GM12892 (cell line): Measurements from ENCODE around the gene ACTR8.

Source experiments
- DNase-seq: peaks from one replicate; pipeline ENCODE4 v3.0.0; 2011; ENCODE audit not compliant: insufficient read length
- FAIRE-seq: peaks from 2 replicates; lab custom pipeline; 2011; peaks lifted over from hg19 to GRCh38; lab: Jason Lieb, UNC
- POLR2A ChIP-seq: IDR thresholded peaks from 2 replicates; pipeline ENCODE4 v1.6.1; 2011; ENCODE audit warnings: low read depth, low read length, control low read depth
- POLR2AphosphoS5 ChIP-seq: IDR thresholded peaks from 2 replicates; pipeline ENCODE4 v1.6.1; 2011; ENCODE audit warnings: low read depth, low read length, control low read depth
- TAF1 ChIP-seq: IDR thresholded peaks from 2 replicates; pipeline ENCODE4 v1.6.1; 2011; ENCODE audit warnings: low read depth, mild to moderate bottlenecking, control low read depth, low read length, borderline replicate concordance

The ACTR8 gene

DNA sequence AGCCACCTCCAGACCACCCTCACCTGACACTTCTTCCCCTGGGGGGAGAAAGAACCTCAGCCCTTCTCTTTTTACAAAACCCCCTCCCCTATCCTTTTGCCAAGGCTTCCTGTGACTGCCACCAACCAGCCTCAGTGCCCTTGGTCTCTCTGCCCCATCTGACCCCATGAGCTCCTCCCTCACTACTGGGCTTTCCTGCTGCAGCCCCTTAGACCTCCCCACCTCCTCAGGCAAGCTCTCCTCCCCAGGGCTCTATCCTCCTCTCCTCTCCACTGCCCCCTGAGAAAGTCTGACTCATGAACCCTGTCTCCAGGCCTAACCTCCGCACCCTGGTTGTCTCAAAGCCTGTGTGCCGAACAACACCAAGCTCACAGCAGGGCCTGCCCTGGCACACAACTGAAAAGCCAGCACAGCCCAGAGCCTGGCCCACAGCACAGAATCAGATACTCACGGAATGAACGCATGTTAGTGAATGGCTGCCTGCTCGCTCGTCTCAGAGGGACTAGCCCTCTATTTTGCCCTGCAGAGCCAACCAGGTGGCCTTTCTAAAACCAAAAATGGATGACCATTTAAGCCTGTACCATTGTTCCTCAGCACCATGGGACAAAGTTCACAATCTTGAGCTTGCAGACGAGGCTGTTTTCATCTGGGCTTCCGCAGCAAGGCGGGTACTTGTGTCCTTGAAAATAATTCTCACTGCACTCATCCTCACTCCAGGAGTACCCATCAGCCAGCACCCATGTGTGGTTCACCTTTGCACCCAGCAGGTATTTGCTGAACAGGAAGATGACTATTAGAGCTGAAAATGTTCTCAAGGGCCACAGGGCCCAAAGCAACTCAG lies 37.5 kb downstream of the ACTR8 start:
- FAIRE-seq (no peak), DNase-seq (no peak)
- TF ChIP-seq POLR2A: no peak
- TF ChIP-seq POLR2AphosphoS5: no peak
- TF ChIP-seq TAF1: no peak

DNA sequence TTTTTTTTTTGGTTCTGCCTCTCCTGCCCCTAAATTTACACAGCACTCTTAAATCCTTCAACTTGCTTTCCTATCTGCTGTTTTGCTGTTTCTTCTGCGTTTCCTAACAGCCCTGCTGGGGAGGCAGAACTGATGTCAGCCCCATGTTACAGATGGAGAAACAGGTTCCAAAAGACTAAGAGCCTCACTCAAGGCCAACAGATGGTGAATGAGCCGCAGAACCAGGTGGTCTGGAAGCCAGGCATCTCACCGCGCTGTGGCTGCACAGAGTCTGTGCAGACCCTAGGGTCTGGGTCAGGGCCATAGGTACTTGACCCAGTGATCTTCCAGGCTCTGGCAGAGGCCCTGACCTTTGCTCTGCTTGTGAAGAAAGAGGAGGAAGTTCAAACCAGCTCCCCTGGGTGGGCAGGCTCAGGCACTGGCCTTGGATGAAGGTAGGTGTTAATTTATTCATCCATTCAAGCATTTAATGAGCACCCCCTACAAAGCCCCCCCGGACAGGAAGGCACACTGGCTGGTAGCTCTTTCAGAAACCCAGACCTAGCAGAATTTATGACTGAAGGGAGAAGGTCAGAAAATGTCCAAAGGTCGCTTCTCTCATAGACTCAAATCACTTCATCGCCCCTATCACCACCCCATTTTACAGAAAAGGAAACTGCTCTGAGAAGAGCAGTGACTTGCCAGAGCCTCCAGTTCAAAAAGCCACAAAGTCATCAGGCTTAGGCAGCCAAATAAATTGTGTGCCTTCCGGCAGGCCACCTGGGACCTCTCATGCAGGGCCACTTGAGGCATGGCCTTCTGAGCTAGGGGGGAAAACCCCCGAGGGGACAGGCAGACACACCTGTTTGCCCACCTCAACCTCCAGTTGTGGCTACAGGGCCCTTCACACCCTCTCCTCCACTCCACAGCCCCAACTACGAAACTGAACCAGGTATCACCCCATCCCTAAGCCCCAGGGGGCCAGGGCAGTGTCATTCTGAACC lies 38.5 kb downstream of the ACTR8 start:
- peak; percentile 85 for FAIRE-seq
- TF ChIP-seq POLR2AphosphoS5 (no peak), TAF1 (no peak)
- DNase-seq: no peak

- peak; percentile 48 for FAIRE-seq
Observed at GRCh38 chr3:53842436-53843194, 39.3 kb downstream of the ACTR8 start.

GRCh38 chr3:53841296-53841695 lies 40.7 kb downstream of the ACTR8 start:
- no peak for FAIRE-seq
- TF ChIP-seq POLR2AphosphoS5 (no peak), TAF1 (no peak), POLR2A (no peak)
- no peak for DNase-seq

More at GRCh38 chr3:53842436-53843194, 39.3 kb downstream of the ACTR8 start:
- no peak for DNase-seq
- no peak for TF ChIP-seq POLR2A
- no peak for TF ChIP-seq POLR2AphosphoS5
- TF ChIP-seq TAF1: no peak

GRCh38 chr3:53837331-53837730 lies 44.6 kb downstream of the ACTR8 start:
- no peak for FAIRE-seq
- no peak for DNase-seq
- TF ChIP-seq POLR2A (no peak), TAF1 (no peak), POLR2AphosphoS5 (no peak)

DNA sequence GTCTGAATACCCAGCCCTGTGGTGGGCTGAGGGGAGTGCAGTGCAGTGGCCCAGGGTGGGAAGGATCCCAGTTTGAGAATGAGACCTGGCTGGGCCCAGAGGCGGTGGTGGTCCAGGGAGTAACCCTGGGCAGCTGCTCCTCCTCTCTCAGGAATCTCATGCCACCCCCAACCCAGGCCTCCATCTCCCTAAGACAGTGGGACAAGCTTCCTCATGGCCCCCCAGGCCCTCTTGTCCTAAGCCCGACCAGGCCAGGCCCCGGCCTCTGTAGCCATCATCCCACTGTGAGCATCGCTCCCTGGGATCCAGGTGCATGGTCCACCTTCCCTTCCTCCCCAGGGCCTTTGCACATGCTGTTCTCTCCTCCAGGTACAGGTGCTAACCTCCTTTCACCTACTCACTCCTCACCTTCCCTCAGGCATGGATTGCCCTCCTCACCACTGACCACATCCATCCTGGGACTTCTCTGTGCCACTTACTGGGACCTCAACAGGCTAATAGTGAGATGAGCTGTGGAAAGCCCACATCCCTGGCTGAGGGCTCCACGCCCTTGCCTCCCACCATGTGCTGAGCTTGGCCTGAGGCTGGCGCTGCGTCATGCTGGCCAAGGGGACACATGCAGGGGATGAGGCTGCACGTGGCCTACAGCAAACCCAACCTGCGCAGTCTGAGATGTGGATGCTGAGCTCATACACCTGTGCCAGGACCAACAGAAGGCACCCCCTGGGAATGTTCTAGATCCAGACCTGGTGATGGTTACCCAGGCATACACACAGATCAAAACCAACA lies 45.7 kb downstream of the ACTR8 start:
- DNase-seq (no peak), FAIRE-seq (no peak)
- TF ChIP-seq POLR2AphosphoS5 (no peak), TAF1 (no peak), POLR2A (no peak)

- TF ChIP-seq POLR2AphosphoS5 (no peak), TAF1 (no peak), POLR2A (no peak)
- no peak for FAIRE-seq
- no peak for DNase-seq
Observed at GRCh38 chr3:53835257-53835656, 46.7 kb downstream of the ACTR8 start.

- FAIRE-seq (no peak), DNase-seq (no peak)
- TF ChIP-seq TAF1 (no peak), POLR2AphosphoS5 (no peak), POLR2A (no peak)
Observed at GRCh38 chr3:53834429-53835095, 47.4 kb downstream of the ACTR8 start.

DNA sequence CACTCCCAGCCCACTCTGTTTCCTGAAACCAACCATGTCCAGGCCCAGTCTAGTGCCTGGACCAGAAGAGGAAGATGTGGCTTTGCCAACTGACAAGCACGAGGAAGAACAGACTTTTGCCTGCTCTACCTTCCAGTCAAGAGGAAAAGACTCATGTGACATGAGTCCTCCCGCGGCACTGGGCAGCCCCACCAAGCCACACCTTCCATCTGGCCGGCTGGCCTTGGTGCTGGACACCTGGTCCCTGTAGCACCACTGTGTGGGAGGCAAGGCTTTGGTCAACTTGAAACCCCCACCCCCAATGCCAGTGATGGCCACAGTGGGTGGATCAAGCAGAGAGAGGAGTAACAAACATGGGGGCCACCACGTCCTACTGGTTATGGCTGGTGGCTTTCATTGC lies 48.3 kb downstream of the ACTR8 start:
- no peak for FAIRE-seq
- TF ChIP-seq TAF1 (no peak), POLR2AphosphoS5 (no peak), POLR2A (no peak)
- DNase-seq: no peak

DNA sequence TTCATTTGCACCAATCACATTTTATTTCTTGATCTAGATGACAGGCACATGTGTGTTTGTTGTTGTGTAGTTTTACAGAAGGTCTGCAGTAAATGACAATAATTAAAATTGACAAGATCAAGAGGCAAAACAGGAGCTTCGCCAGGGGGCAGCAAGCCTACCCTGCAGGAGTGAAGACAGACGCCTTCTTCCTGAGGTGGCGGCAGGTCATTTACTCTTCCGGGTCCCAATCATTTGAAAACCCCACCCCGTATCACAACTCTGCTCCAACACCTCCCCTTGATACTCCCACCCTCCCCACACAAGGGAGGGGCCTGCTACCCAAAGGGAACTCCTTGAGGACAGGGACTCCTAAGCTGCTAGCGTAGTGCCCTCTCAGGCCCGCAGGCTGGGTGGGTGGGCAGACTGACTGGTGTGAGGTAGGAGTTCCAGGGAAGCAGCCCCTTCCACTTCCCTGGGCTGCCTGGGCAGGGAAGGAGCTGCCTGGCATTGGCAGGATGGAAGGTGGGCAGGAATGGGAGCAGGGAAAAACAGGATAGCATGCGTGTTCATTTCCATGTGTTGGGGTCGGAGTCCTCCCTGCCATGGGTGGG lies 48.8 kb downstream of the ACTR8 start:
- no peak for FAIRE-seq
- no peak for TF ChIP-seq POLR2AphosphoS5
- TF ChIP-seq TAF1: no peak
- TF ChIP-seq POLR2A: no peak

More for the DNA sequence above, 48.8 kb downstream of the ACTR8 start:
- no peak for DNase-seq
